GM19372 (cell line): Measurements from ENCODE around the gene SPOCK1.

Experiments used
- ATAC-seq: cut with Tn5 transposase; IDR thresholded peaks from one replicate; pipeline ENCODE4 v1.9.1; 2021; ENCODE audit warnings: mild to moderate bottlenecking, low read depth, moderate library complexity; ENCODE audit not compliant: unreplicated experiment

The SPOCK1 gene

GRCh38 chr5:137209232-137209809 is 289.8 kb downstream of the SPOCK1 start:
- no peak for ATAC-seq

- no peak for ATAC-seq
Measured at GRCh38 chr5:137207023-137207760, 291.9 kb downstream of the SPOCK1 start.

- ATAC-seq: no peak
Measured at GRCh38 chr5:137206030-137206715, 293.0 kb downstream of the SPOCK1 start.

- no peak for ATAC-seq
Measured at GRCh38 chr5:137205231-137206027, 293.7 kb downstream of the SPOCK1 start.

- ATAC-seq: no peak
Measured at GRCh38 chr5:137203011-137203632, 296.0 kb downstream of the SPOCK1 start.

GRCh38 chr5:137201876-137202275 is 297.2 kb downstream of the SPOCK1 start:
- no peak for ATAC-seq

- ATAC-seq: no peak
Measured at GRCh38 chr5:137200906-137201700, 298.0 kb downstream of the SPOCK1 start.

- ATAC-seq: no peak
Measured at GRCh38 chr5:137199966-137200365, 299.2 kb downstream of the SPOCK1 start.

GRCh38 chr5:137199201-137199600 is 299.9 kb downstream of the SPOCK1 start:
- ATAC-seq: no peak

GRCh38 chr5:137195483-137195882 is 303.6 kb downstream of the SPOCK1 start:
- ATAC-seq: no peak

GRCh38 chr5:137194300-137194699 is 304.8 kb downstream of the SPOCK1 start:
- ATAC-seq: no peak

GRCh38 chr5:137192293-137192743 is 306.8 kb downstream of the SPOCK1 start:
- no peak for ATAC-seq

- no peak for ATAC-seq
Measured at GRCh38 chr5:137191179-137191578, 307.9 kb downstream of the SPOCK1 start.

- ATAC-seq: no peak
Measured at GRCh38 chr5:137190441-137190840, 308.7 kb downstream of the SPOCK1 start.

GRCh38 chr5:137190031-137190430 is 309.1 kb downstream of the SPOCK1 start:
- no peak for ATAC-seq

- no peak for ATAC-seq
Measured at GRCh38 chr5:137188566-137188965, 310.6 kb downstream of the SPOCK1 start.

- ATAC-seq: no peak
Measured at GRCh38 chr5:137186759-137187461, 312.2 kb downstream of the SPOCK1 start.

- no peak for ATAC-seq
Measured at GRCh38 chr5:137185193-137185592, 313.9 kb downstream of the SPOCK1 start.

- no peak for ATAC-seq
Measured at GRCh38 chr5:137184734-137185133, 314.4 kb downstream of the SPOCK1 start.
